SK-N-MC (cell line): ENCODE results near the gene ESPL1.

Source experiments
- EZH2 ChIP-seq: fragments of 200-600 bp; sonication (generic); IDR thresholded peaks from one replicate; pipeline ENCODE4 v1.6.1; 2017; ENCODE audit warnings: antibody characterized with exemption
- FOXP2 ChIP-seq: optimal IDR thresholded peaks from 2 replicates; pipeline ENCODE3; 2011; ENCODE audit warnings: mild to moderate bottlenecking, moderate library complexity; ENCODE audit not compliant: insufficient read depth; ENCODE audit errors: extremely low read length, control extremely low read depth
- POLR2AphosphoS5 ChIP-seq: IDR thresholded peaks from 2 replicates; pipeline ENCODE4 v1.6.1; 2012; ENCODE audit warnings: mild to moderate bottlenecking, low read depth, low read length, borderline replicate concordance

DNA sequence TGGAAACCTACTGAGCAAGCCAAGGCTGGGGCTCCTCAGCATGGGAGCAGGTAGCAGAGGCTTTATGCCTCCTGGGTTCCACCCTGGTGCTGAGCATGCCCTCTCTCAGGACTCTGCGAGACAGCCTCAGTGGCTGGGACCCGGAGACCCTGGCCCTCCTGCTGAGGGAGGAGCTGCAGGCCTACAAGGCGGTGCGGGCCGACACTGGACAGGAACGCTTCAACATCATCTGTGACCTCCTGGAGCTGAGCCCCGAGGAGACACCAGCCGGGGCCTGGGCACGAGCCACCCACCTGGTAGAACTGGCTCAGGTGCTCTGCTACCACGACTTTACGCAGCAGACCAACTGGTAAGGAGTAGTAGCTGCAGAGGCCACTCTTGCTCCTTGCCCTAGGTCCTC, 8.4 kb downstream of the ESPL1 start:
- TF ChIP-seq EZH2 (no peak), POLR2AphosphoS5 (no peak), FOXP2 (no peak)
